GM18951 (cell line): ENCODE results near the gene QRICH2.

ENCODE experiments used
- POLR2A ChIP-seq: IDR thresholded peaks from 4 replicates; pipeline ENCODE4 v1.6.1; 2011; ENCODE audit warnings: mild to moderate bottlenecking; ENCODE audit not compliant: insufficient read length, insufficient read depth; ENCODE audit errors: extremely low read depth
- in situ Hi-C: fragments of 300-500 bp; cut with MboI; formaldehyde crosslinking; loops from one replicate; pipeline ENCODE4 v1.12.0; 2022; ENCODE audit warnings: low sequenced_read_pairs, mixed read lengths, inconsistent platforms; ENCODE audit not compliant: unreplicated experiment

QRICH2 gene

GRCh38 chr17:76345377-76345974 is 37.4 kb upstream of the QRICH2 start:
- no peak for TF ChIP-seq POLR2A
- in situ Hi-C loops = no loop called here

DNA sequence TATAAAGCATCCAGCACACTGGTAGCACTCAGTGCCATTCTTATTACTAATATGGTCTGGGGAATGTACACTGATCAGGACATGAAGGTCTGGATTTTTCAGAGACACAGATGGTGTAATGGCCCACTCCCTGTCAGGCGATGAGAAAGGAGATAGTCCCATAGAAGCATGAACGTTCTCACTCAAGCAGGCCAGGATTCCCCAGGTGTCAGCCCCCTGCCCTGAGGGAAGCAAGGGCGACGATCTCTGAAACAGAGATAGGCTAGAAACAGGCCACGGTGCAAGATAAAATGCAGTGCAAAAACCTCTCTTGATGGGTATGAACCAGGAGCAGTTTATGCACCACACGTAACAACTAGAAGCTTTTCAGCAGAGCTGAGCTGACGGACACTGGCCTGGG is 35.0 kb upstream of the QRICH2 start:
- no peak for TF ChIP-seq POLR2A
- in situ Hi-C loops = no loop called here

- no peak for TF ChIP-seq POLR2A
- in situ Hi-C loops = no loop called here
Measured at GRCh38 chr17:76341301-76341700, 33.2 kb upstream of the QRICH2 start.

- in situ Hi-C loops = no loop called here
- TF ChIP-seq POLR2A = no peak
Measured at GRCh38 chr17:76337413-76337777, 29.3 kb upstream of the QRICH2 start.

DNA sequence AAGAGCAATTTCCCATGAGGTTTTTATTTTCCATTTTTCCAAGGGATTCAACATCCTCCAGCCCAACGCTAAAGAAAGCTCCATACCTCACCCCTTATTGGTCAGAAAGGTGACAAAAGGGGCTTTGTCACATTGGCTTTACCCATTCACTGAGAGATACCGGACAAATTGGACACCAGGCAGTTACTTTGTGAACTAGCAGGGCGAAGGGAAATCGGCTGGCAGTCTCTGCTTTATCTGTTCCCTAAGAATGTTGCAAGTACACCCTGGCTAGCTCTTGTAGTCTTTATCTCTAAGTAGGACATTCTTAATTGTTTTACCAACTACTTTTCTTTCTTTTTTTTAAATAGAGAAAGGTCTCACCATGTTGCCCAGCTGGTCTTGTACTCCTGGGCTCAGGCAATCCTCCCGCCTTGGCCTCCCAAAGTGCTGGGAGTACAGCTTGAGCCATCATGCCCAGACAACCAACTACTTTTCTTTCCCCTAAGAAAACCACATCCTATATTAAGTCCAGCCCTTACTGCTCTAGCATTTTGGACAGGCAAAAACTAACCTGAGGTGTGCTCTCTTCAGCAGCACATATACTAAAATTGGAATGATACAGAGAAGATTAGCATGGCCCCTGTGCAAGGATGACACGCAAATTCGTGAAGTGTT is 28.8 kb upstream of the QRICH2 start:
- TF ChIP-seq POLR2A = no peak
- in situ Hi-C loops = no loop called here

DNA sequence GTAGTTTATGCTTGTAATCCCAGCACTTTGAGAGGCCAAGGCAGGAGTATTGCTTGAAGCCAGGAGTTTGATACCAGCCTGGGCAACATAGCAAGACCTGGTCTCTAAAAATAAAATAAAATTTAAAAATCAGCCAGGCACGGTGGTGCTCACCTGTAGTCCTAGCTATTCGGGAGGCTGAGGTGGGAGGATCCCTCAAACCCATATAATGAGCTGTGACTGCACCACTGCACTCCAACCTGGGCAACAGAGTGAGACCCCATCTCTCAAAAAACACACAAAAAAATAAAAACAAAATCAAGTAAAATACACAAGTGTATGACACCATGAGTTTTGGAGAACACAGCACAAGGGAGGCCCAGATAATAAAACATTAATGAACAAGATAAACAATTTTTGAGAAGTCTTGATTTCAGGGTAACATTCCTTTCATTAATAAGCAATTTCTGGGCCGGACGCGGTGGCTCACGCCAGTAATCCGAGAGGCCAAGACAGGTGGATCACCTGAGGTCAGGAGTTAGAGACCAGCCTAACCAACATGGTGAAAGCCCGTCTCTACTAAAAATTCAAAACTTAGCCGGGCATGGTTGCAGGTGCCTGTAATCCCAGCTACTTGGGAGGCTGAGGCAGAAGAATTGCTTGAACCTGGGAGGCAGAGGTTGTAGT is 27.8 kb upstream of the QRICH2 start:
- in situ Hi-C loops = no loop called here
- no peak for TF ChIP-seq POLR2A

DNA sequence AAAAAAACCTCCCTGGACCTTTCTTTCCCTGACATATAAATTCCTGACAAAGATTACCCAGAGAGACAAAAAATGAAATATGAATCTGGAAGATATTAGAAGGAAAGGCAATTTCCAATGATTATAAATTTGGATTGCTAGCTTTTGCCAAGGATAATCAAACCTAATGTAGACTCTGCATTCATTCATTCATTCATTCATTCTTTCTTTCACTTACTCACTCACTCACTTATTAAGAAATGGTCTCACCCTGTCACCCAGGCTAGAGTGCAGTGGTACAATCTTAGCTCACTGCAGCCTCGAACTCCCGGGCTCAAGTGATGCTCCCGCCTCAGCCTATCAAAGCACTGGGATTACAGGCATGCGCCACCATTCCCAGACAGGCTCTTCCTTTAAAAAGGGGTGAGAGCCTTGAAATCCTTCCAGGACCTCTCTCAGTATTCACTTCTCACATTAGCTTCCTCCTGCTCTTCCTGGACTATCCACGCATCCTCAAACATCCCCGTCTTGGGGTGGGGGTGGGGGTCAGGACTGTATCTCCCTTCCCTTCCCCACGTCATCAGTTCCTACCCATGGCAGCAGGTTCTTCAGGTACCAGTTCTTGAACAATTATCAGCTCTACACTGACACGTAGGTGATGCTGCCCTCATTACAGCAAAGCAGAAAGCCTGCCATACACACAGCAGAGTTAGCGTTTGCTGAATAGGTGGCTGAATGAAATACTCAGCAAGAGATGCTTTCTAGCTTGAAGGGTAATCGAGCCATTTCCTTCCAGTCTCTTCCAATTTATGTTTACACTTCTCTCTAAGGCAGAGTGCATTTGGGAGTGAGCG is 25.8 kb upstream of the QRICH2 start:
- no peak for TF ChIP-seq POLR2A
- in situ Hi-C loops = no loop called here

- in situ Hi-C loops = no loop called here
- no peak for TF ChIP-seq POLR2A
Measured at GRCh38 chr17:76331083-76331482, 23.0 kb upstream of the QRICH2 start.

DNA sequence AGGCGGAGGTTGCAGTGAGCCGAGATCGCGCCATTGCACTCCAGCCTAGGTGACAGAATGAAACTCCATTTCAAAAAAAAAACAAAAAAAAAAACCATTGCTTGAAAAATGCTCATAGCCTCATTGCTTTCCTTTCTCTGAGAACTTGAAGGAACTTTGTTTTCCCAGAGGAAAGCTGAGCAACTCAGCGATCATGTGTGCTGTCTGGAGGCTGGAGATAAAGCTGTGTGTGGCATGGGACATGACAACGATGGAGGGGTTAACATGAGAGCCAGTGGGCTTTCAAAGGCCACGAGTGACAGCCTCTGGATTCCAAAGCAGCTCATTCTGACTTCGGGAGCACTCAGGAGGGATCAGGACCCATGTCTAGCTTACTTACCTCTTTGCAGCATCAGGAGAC is 21.6 kb upstream of the QRICH2 start:
- TF ChIP-seq POLR2A = no peak
- in situ Hi-C loops = no loop called here

DNA sequence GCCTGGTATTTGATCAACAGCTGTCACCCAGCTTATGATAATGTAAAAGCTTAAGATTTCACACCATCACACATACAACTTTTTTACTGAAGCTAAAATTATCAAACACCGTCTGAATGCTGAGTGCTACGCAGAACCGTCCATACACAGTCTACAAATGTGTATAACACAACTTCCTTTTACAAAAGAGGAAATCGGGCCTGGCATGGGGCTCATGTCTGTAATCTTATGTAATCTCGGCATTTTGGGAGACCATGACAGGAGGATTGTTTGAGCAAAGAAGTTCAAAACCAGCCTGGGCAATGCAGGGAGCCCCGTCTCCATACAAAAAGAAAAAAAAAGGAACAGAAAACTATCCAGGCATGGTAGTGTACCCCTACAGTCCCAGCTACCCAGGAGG is 19.6 kb upstream of the QRICH2 start:
- TF ChIP-seq POLR2A = no peak
- in situ Hi-C loops = no loop called here

GRCh38 chr17:76326306-76326705 is 18.2 kb upstream of the QRICH2 start:
- in situ Hi-C loops = no loop called here

GRCh38 chr17:76318586-76318985 is 10.5 kb upstream of the QRICH2 start:
- TF ChIP-seq POLR2A = no peak
- in situ Hi-C loops = no loop called here

More at GRCh38 chr17:76326306-76326705, 18.2 kb upstream of the QRICH2 start:
- TF ChIP-seq POLR2A = no peak

DNA sequence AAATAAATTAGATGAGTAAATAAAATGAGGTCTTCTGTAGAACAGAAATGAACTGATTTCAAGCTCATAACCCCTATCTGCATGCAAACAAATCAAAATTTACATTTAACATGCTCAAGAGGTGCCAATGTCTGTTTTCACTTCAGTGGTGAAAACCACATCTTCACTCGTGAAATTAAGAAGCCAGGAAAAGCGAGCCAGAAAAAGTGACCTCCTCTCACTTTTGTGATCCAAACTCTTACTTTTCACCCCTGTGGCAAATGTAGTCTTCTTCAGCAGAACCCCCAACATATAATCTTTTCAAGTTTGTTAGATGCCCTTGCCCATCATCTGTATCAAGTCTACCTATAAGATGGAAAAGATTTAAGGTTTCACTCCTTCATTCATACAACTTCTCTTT is 9.5 kb upstream of the QRICH2 start:
- no peak for TF ChIP-seq POLR2A
- in situ Hi-C loops = no loop called here
